H1 (cell line): ENCODE measurements around the gene CTSL. TPM values are rescaled to one million over a fixed set of nuclear protein-coding genes. Genes with fewer than 3 reads are reported as not detected.
A peak's percentile ranks its signal among the peaks of the same experiment; 100 is the strongest.

Experiments used
- CTCF ChIA-PET: fragments of 300-600 bp; sonication (Branson Sonifier 250); formaldehyde crosslinking; loops from one replicate; lab custom pipeline; 2021; ENCODE audit not compliant: partially characterized antibody; lab: Charles Lee
- POLR2A ChIA-PET: fragments of 300-600 bp; sonication (Branson Sonifier 250); formaldehyde crosslinking; loops from one replicate; lab custom pipeline; 2021; ENCODE audit warnings: inconsistent platforms; ENCODE audit not compliant: partially characterized antibody; lab: Charles Lee
- DNase-seq, 2 experiments: peaks; one replicate each; pipeline versions ENCODE4 v3.0.0 to v3.0.0-alpha.2; 2010 to 2022; ENCODE audit warnings: low spot score in 2 of 2, low read depth in 1 of 2, mixed read lengths in 1 of 2
- FAIRE-seq: peaks from 2 replicates; lab custom pipeline; 2011; peaks lifted over from hg19 to GRCh38; lab: Jason Lieb, UNC
- H2AFZ ChIP-seq: 2 replicates; pipeline ENCODE4 v1.8.1; 2012; ENCODE audit warnings: low read length, inconsistent platforms
- H2AK5ac ChIP-seq: 2 replicates; pipeline ENCODE4 v1.6.1; 2013; ENCODE audit warnings: low read depth, low read length
- H2BK120ac ChIP-seq: replicated peaks from 2 replicates; pipeline ENCODE3; 2013; ENCODE audit warnings: low read depth, low read length, inconsistent platforms
- H2BK12ac ChIP-seq: 2 replicates; pipeline ENCODE4 v1.6.1; 2013; ENCODE audit warnings: low read depth, low read length
- H2BK15ac ChIP-seq: 2 replicates; pipeline ENCODE4 v1.6.1; 2013; ENCODE audit warnings: low read length
- H2BK20ac ChIP-seq: 2 replicates; pipeline ENCODE4 v1.6.1; 2013; ENCODE audit warnings: low read length
- H2BK5ac ChIP-seq: 2 replicates; pipeline ENCODE4 v1.6.1; 2013; ENCODE audit warnings: low read depth, low read length
- H3K14ac ChIP-seq: 2 replicates; pipeline ENCODE4 v1.6.1; 2013; ENCODE audit warnings: inconsistent platforms; ENCODE audit not compliant: insufficient read length
- H3K18ac ChIP-seq: 2 replicates; pipeline ENCODE4 v1.6.1; 2013; ENCODE audit warnings: low read length; ENCODE audit errors: extremely low read depth
- H3K23ac ChIP-seq: 2 replicates; pipeline ENCODE4 v1.6.1; 2013; ENCODE audit warnings: inconsistent platforms; ENCODE audit not compliant: insufficient read length
- H3K23me2 ChIP-seq: 2 replicates; pipeline ENCODE4 v1.6.1; 2013; ENCODE audit warnings: low read depth, low read length
- H3K27ac ChIP-seq: 2 replicates; pipeline ENCODE4 v1.6.1; 2011; ENCODE audit warnings: low read depth, low read length, inconsistent platforms
- H3K27me3 ChIP-seq, 4 experiments: replicated peaks in 1 of 4; 1 replicate in 1 of 4; 2 replicates in 3 of 4; pipeline versions ENCODE4 v1.6.1 to v1.8.1; 2011 to 2013; ENCODE audit warnings: low read length in 3 of 4, mild to moderate bottlenecking in 3 of 4, inconsistent platforms in 2 of 4, mixed read lengths in 2 of 4, moderate library complexity in 1 of 4; ENCODE audit not compliant: control insufficient read depth in 3 of 4, insufficient read depth in 3 of 4; ENCODE audit errors: extremely low read depth in 1 of 4
- H3K36me3 ChIP-seq, 4 experiments: 2 replicates each; pipeline versions ENCODE4 v1.6.1 to v1.8.1; 2011 to 2013; ENCODE audit warnings: mild to moderate bottlenecking in 4 of 4, low read length in 3 of 4, moderate library complexity in 2 of 4, control low read depth in 1 of 4, inconsistent platforms in 1 of 4; ENCODE audit not compliant: insufficient read depth in 4 of 4, control insufficient read depth in 2 of 4
- H3K4ac ChIP-seq: replicated peaks from 2 replicates; pipeline ENCODE3; 2013; ENCODE audit warnings: low read length, low read depth, mixed read lengths, inconsistent platforms; ENCODE audit not compliant: insufficient read length
- H3K4me1 ChIP-seq, 4 experiments: replicated peaks in 1 of 4; 1 replicate in 1 of 4; 2 replicates in 3 of 4; pipeline versions ENCODE4 v1.6.1 to v1.8.1; 2011 to 2013; ENCODE audit warnings: low read length in 3 of 4, inconsistent platforms in 2 of 4, mixed read lengths in 1 of 4; ENCODE audit not compliant: insufficient read depth in 4 of 4, control insufficient read depth in 3 of 4
- H3K4me2 ChIP-seq, 2 experiments: 2 replicates each; pipeline versions ENCODE4 v1.6.1 to v1.8.1; 2011 to 2013; ENCODE audit warnings: low read depth in 2 of 2, low read length in 2 of 2, control low read depth in 1 of 2, inconsistent platforms in 1 of 2, mild to moderate bottlenecking in 1 of 2; ENCODE audit not compliant: insufficient read depth in 1 of 2
- H3K4me3 ChIP-seq, 4 experiments: fragments of 200-600, 300-600 bp in 1 of 4; sonication (generic), shearing (Covaris generic), sonication (Bioruptor Twin) in 1 of 4; 2 replicates each; pipeline versions ENCODE4 v1.5.1 to v1.8.1; 2011 to 2016; ENCODE audit warnings: low read length in 4 of 4, low read depth in 3 of 4, control low read depth in 2 of 4, inconsistent platforms in 2 of 4, mild to moderate bottlenecking in 2 of 4, mixed read lengths in 1 of 4, moderate library complexity in 1 of 4; ENCODE audit not compliant: insufficient read depth in 2 of 4; ENCODE audit errors: extremely low read depth in 1 of 4
- H3K56ac ChIP-seq: replicated peaks from 2 replicates; pipeline ENCODE3; 2013; ENCODE audit warnings: low read depth, mild to moderate bottlenecking, mixed read lengths, low read length, inconsistent platforms; ENCODE audit not compliant: insufficient read length
- H3K79me1 ChIP-seq: 2 replicates; pipeline ENCODE4 v1.6.1; 2013; ENCODE audit warnings: low read depth, low read length, control low read depth
- H3K79me2 ChIP-seq, 2 experiments: 2 replicates each; pipeline versions ENCODE4 v1.6.1 to v1.8.1; 2012 to 2013; ENCODE audit warnings: low read length in 2 of 2, mild to moderate bottlenecking in 2 of 2, inconsistent platforms in 1 of 2; ENCODE audit not compliant: insufficient read depth in 2 of 2, control insufficient read depth in 1 of 2
- H3K9ac ChIP-seq, 4 experiments: replicated peaks in 1 of 4; 1 replicate in 1 of 4; 2 replicates in 3 of 4; pipeline versions ENCODE4 v1.6.1 to v1.8.1; 2011 to 2013; ENCODE audit warnings: low read depth in 3 of 4, low read length in 3 of 4, control low read depth in 2 of 4, mild to moderate bottlenecking in 2 of 4, moderate library complexity in 2 of 4, inconsistent platforms in 1 of 4; ENCODE audit errors: extremely low read depth in 1 of 4
- H3K9me3 ChIP-seq, 2 experiments: 2 replicates each; pipeline versions ENCODE4 v1.6.1 to v1.8.1; 2012 to 2013; ENCODE audit warnings: mild to moderate bottlenecking in 2 of 2, moderate library complexity in 2 of 2, control low read depth in 1 of 2, inconsistent platforms in 1 of 2, low read depth in 1 of 2, low read length in 1 of 2, mixed read lengths in 1 of 2; ENCODE audit not compliant: insufficient read depth in 2 of 2
- H4K20me1 ChIP-seq, 2 experiments: replicated peaks in 1 of 2; 2 replicates each; pipeline versions ENCODE3 to v1.8.1; 2011 to 2013; ENCODE audit warnings: inconsistent platforms in 2 of 2, low read length in 2 of 2, mild to moderate bottlenecking in 1 of 2; ENCODE audit not compliant: insufficient read depth in 2 of 2, control insufficient read depth in 1 of 2
- H4K5ac ChIP-seq: 2 replicates; pipeline ENCODE4 v1.6.1; 2013; ENCODE audit warnings: low read length, low read depth, mixed read lengths, inconsistent platforms; ENCODE audit not compliant: insufficient read length
- H4K8ac ChIP-seq: 2 replicates; pipeline ENCODE4 v1.8.0; 2013; ENCODE audit warnings: mild to moderate bottlenecking, moderate library complexity, low read length, inconsistent platforms; ENCODE audit not compliant: insufficient read depth; ENCODE audit errors: extremely low read depth
- H4K91ac ChIP-seq: replicated peaks from 2 replicates; pipeline ENCODE3; 2013; ENCODE audit warnings: low read length, mixed read lengths, inconsistent platforms; ENCODE audit not compliant: insufficient read length
- CHD7 ChIP-seq: fragments of 300-600 bp; sonication (generic); IDR thresholded peaks from 2 replicates; pipeline ENCODE4 v1.7.1; 2012; ENCODE audit warnings: low read length, moderate library complexity, mild to moderate bottlenecking, inconsistent platforms; ENCODE audit not compliant: insufficient replicate concordance
- whole genome bisulfite sequencing, 2 experiments: shearing (Covaris generic) in 1 of 2; methylation state at CpG; one replicate each; pipeline versions ENCODE4 v1.1.6 to v1.1.7; 2013 to 2015; ENCODE audit warnings: low lambda C conversion rate in 2 of 2, mixed read lengths in 2 of 2, inconsistent platforms in 1 of 2, low coverage in 1 of 2, missing lambda C conversion rate in 1 of 2; ENCODE audit not compliant: insufficient replicate concordance in 2 of 2, insufficient coverage in 1 of 2, insufficient read length in 1 of 2; ENCODE audit errors: extremely low coverage in 1 of 2, missing lambda C conversion rate in 1 of 2; 5-methylcytosine and 5-hydroxymethylcytosine counted together
- polyA plus RNA-seq, 7 experiments: library from polyadenylated mRNA; depleted of rRNA in 3 of 7; stranded (reverse) in 5 of 7; unstranded in 2 of 7; fragments of >200 nt in 5 of 7; fragments of 200-250 nt in 2 of 7; gene quantifications; 1 replicate in 5 of 7; 2 replicates in 1 of 7; 4 replicates in 1 of 7; pipeline versions ENCODE4 v1.2.1 to v1.2.3, GENCODE V29; 2011 to 2013; ENCODE audit warnings: missing spikeins in 2 of 7, mixed read lengths in 2 of 7
- total RNA-seq: library from RNA; stranded (reverse); fragmentation: NEBNext Ultra II Directional; extraction: Animal tissue kit (Norgen Biotek cat#: 25700); gene quantifications from 2 replicates; pipeline ENCODE4 v1.2.1, GENCODE V29; 2021

Gene CTSL
- total and polyA plus RNA-seq, 2 of the 8 experiments (the other 6 are each of a cell fraction or from before 2014, with no cell fraction given): 34.2 to 38.2 TPM

GRCh38 chr9:87766697-87767096 lies 40.8 kb downstream of the CTSL start:
- H3K23ac ChIP-seq: no peak overlapping the region
- H3K4me2 ChIP-seq: no peak overlapping the region
- no peak overlapping the region for H4K91ac ChIP-seq
- H4K8ac ChIP-seq: no peak overlapping the region
- no peak overlapping the region for H2AK5ac ChIP-seq
- H3K14ac ChIP-seq: no peak overlapping the region
- DNase-seq (no peak), FAIRE-seq (peak; percentile 69)
- H2BK20ac ChIP-seq: no peak overlapping the region
- H3K27me3 ChIP-seq: no peaks in the 10 kb centered on the region
- H4K5ac ChIP-seq: no peak overlapping the region
- peaks cover 4 to 14% (median 10%) of the 10 kb centered on the region in 4 experiments; a peak in 6 of 7 replicates for H3K4me1 ChIP-seq
- no peak overlapping the region for H2BK15ac ChIP-seq
- H3K9me3 ChIP-seq: no peaks in the 10 kb centered on the region
- no peak overlapping the region for H3K27ac ChIP-seq
- POLR2A ChIA-PET: no interaction called here
- no CpG with 5 or more reads among the region's 1 CpG for WGBS, 2 experiments
- H2AFZ ChIP-seq: no peak overlapping the region
- no peaks in the 10 kb centered on the region for H3K23me2 ChIP-seq
- no peak overlapping the region for H2BK120ac ChIP-seq
- H3K9ac ChIP-seq: no peak overlapping the region
- H2BK12ac ChIP-seq: no peak overlapping the region
- no peak overlapping the region for H2BK5ac ChIP-seq
- no peaks in the 10 kb centered on the region for H3K79me1 ChIP-seq
- H3K56ac ChIP-seq: no peak overlapping the region
- CTCF ChIA-PET: no interaction called here
- H3K18ac ChIP-seq: no peak overlapping the region
- no peak overlapping the region for H3K4me3 ChIP-seq
- H4K20me1 ChIP-seq: no peaks in the 10 kb centered on the region
- H3K4ac ChIP-seq: no peak overlapping the region
- H3K79me2 ChIP-seq: no peaks in the 10 kb centered on the region
- H3K36me3 ChIP-seq: no peaks in the 10 kb centered on the region
- no peak for TF ChIP-seq CHD7
